K562 (cell line): Measurements from ENCODE around the gene CILP. TPM values are rescaled to one million over a fixed set of nuclear protein-coding genes. Genes with fewer than 3 reads are reported as not detected.

Experiments
- ATAC-seq: fragments of 200-7000 bp; cut with Tn5 transposase; 3 replicates; pipeline ENCODE4 v1.9.1; 2020; ENCODE audit warnings: moderate library complexity
- BruUV-seq: library from RNA; stranded (reverse); fragments of 400-500 nt; replicated peaks from 2 replicates; lab custom pipeline; 2021; lab: Mats Ljungman, UMichigan
- CTCF ChIA-PET: fragments of 300-600 bp; formaldehyde crosslinking; extraction: SDS; loops from one replicate; lab custom pipeline; 2021; ENCODE audit warnings: low intra/inter-chr PET ratio; lab: Yijun Ruan, JAX
- POLR2A ChIA-PET: fragments of 300-600, 350-650 bp; sonication (Branson Sonifier 250); formaldehyde crosslinking; extraction: SDS; loops from one replicate; lab custom pipeline; 2021; ENCODE audit warnings: antibody characterized with exemption, inconsistent platforms; lab: Yijun Ruan, JAX
- DNase-seq, 4 experiments: peaks; one replicate each; pipeline versions ENCODE4 v3.0.0 to v3.0.0-alpha.2; 2011 to 2018; ENCODE audit warnings: low spot score in 3 of 4, mixed read lengths in 3 of 4; ENCODE audit errors: extremely low read depth in 1 of 4
- FAIRE-seq: peaks from 2 replicates; lab custom pipeline; 2011; peaks lifted over from hg19 to GRCh38; lab: Jason Lieb, UNC
- H2AFZ ChIP-seq: 2 replicates; pipeline ENCODE4 v1.6.0; 2011; ENCODE audit warnings: low read depth, low read length, control low read depth, inconsistent platforms
- H3K27ac ChIP-seq: fragments of 200-600 bp; 3 replicates; pipeline ENCODE4 v1.8.0; 2011; ENCODE audit warnings: low read depth, mild to moderate bottlenecking, control low read depth, inconsistent platforms, low read length, moderate library complexity, mixed read lengths; ENCODE audit errors: extremely low read depth
- H3K27me3 ChIP-seq, 2 experiments: fragments of 300-600 bp in 1 of 2; 2 replicates in 1 of 2; 3 replicates in 1 of 2; pipeline versions ENCODE4 v1.6.0 to v1.8.0; 2011; ENCODE audit warnings: inconsistent platforms in 2 of 2, low read length in 2 of 2, mild to moderate bottlenecking in 1 of 2, mixed read lengths in 1 of 2, moderate library complexity in 1 of 2; ENCODE audit not compliant: control insufficient read depth in 2 of 2, insufficient read depth in 2 of 2
- H3K36me3 ChIP-seq: fragments of 300-600 bp; 3 replicates; pipeline ENCODE4 v1.8.0; 2011; ENCODE audit warnings: mild to moderate bottlenecking, low read length, inconsistent platforms; ENCODE audit not compliant: control insufficient read depth, insufficient read depth
- H3K4me1 ChIP-seq, 2 experiments: fragments of 200-600 bp in 1 of 2; replicated peaks in 1 of 2; 2 replicates in 1 of 2; 3 replicates in 1 of 2; pipeline versions ENCODE4 v1.5.1 to v1.8.0; 2011; ENCODE audit warnings: inconsistent platforms in 2 of 2, low read length in 2 of 2, mild to moderate bottlenecking in 1 of 2, mixed read lengths in 1 of 2, moderate library complexity in 1 of 2; ENCODE audit not compliant: control insufficient read depth in 2 of 2, insufficient read depth in 2 of 2
- H3K4me2 ChIP-seq: 2 replicates; pipeline ENCODE4 v1.6.1; 2011; ENCODE audit warnings: low read length, control low read depth, inconsistent platforms, mixed read lengths; ENCODE audit not compliant: insufficient read depth
- H3K4me3 ChIP-seq: fragments of 200-600 bp; sonication (generic), shearing (Covaris generic); 2 replicates; pipeline ENCODE4 v1.5.1; 2016; ENCODE audit warnings: control low read depth, inconsistent platforms
- H3K79me2 ChIP-seq: fragments of 200-600 bp; 3 replicates; pipeline ENCODE4 v1.8.0; 2011; ENCODE audit warnings: low read length, inconsistent platforms; ENCODE audit not compliant: control insufficient read depth, insufficient read depth
- H3K9ac ChIP-seq, 2 experiments: 2 replicates each; pipeline versions ENCODE4 v1.6.0 to v1.6.1; 2011; ENCODE audit warnings: low read depth in 2 of 2, low read length in 2 of 2, control low read depth in 1 of 2, inconsistent platforms in 1 of 2, mild to moderate bottlenecking in 1 of 2, mixed read lengths in 1 of 2; ENCODE audit not compliant: insufficient read depth in 1 of 2
- H3K9me1 ChIP-seq: one replicate; pipeline ENCODE4 v1.6.0; 2011; ENCODE audit warnings: inconsistent platforms, mild to moderate bottlenecking, low read length, moderate library complexity; ENCODE audit not compliant: control insufficient read depth, insufficient read depth
- H3K9me3 ChIP-seq: replicated peaks from 2 replicates; pipeline ENCODE4 v1.5.1; 2011; ENCODE audit warnings: low read depth, low read length, inconsistent platforms; ENCODE audit not compliant: control insufficient read depth, insufficient read depth
- H4K20me1 ChIP-seq: replicated peaks from 2 replicates; pipeline ENCODE4 v1.6.1; 2011; ENCODE audit warnings: low read length, inconsistent platforms, mixed read lengths; ENCODE audit not compliant: control insufficient read depth, insufficient read depth
- BRD9 ChIP-seq: fragments of 450-650 bp; IDR thresholded peaks from 2 replicates; pipeline ENCODE4 v1.6.1; 2018; ENCODE audit warnings: low read depth; ENCODE audit not compliant: partially characterized antibody
- CREB1 ChIP-seq, 2 experiments: sonication (generic) in 1 of 2; formaldehyde crosslinking in 1 of 2; IDR thresholded peaks; 2 replicates each; pipeline versions ENCODE4 v1.6.1 to v1.8.0; 2012 to 2022; ENCODE audit warnings: inconsistent platforms in 1 of 2, mild to moderate bottlenecking in 1 of 2, missing genetic modification reagents in 1 of 2, moderate library complexity in 1 of 2
- E2F5 ChIP-seq: sonication (generic); formaldehyde crosslinking; IDR thresholded peaks from 2 replicates; pipeline ENCODE4 v1.8.0; 2022; ENCODE audit warnings: mild to moderate bottlenecking, missing genetic modification reagents
- KLF10 ChIP-seq: fragments of 250-450 bp; sonication (Bioruptor Pico); IDR thresholded peaks from 2 replicates; pipeline ENCODE4 v1.6.1; 2021; ENCODE audit warnings: matching md5 sums
- SREBF2 ChIP-seq: sonication (generic); formaldehyde crosslinking; IDR thresholded peaks from 2 replicates; pipeline ENCODE4 v1.4.0; 2020; ENCODE audit warnings: mild to moderate bottlenecking, missing genetic modification reagents
- WGBS: fragments of 100-300 bp; shearing (Covaris generic); methylation state at CpG from one replicate; pipeline ENCODE4 v1.1.6; 2016; ENCODE audit warnings: low coverage, mixed read lengths; ENCODE audit not compliant: insufficient coverage; ENCODE audit errors: missing lambda C conversion rate; 5-methylcytosine and 5-hydroxymethylcytosine counted together
- in situ Hi-C: fragments of 300-500 bp; cut with MboI; formaldehyde crosslinking; loops from 4 replicates; pipeline ENCODE4 v1.15.0; 2018; ENCODE audit warnings: inconsistent platforms, mixed read lengths
- intact Hi-C: fragments of 100-400 bp; cut with micrococcal nuclease; formaldehyde crosslinking; loops from 2 replicates; pipeline ENCODE4 v1.14.2; 2022
- polyA plus RNA-seq, 8 experiments: library from polyadenylated mRNA; depleted of rRNA in 4 of 8; stranded (reverse) in 5 of 8; unstranded in 3 of 8; fragments of >200 nt; fragmentation: Nextera tagmentation in 2 of 8; fragmentation: Illumina TruSeq in 1 of 8; extraction: Ambion mirVana in 2 of 8; extraction: Trizol in 1 of 8; gene quantifications; 2 replicates each; pipeline versions ENCODE4 v1.2.1 to v1.2.3, GENCODE V29; 2011 to 2014; ENCODE audit warnings: inconsistent platforms in 1 of 8, missing spikeins in 1 of 8
- total RNA-seq, 7 experiments: library from RNA; depleted of rRNA in 6 of 7; stranded (reverse); fragments of >200 nt in 6 of 7; fragmentation: Illumina TruSeq in 2 of 7; extraction: Trizol in 2 of 7; gene quantifications; 2 replicates each; pipeline versions ENCODE4 v1.2.1 to v1.2.3, GENCODE V29; 2011 to 2021; ENCODE audit warnings: low replicate concordance in 1 of 7
- TF ChIP-seq, protein P1 (sequence below), 2 experiments: IDR thresholded peaks in 1 of 2; conservative IDR thresholded peaks in 1 of 2; 2 replicates each; pipeline ENCODE4 v1.6.1; 2016; ENCODE audit warnings: low read depth in 2 of 2, mild to moderate bottlenecking in 1 of 2, missing compliant biosample characterization in 1 of 2, missing genetic modification characterization in 1 of 2, moderate library complexity in 1 of 2
- TF ChIP-seq, protein P2 (sequence below): fragments of 200-800 bp; sonication (Bioruptor generic); IDR thresholded peaks from 2 replicates; pipeline ENCODE4 v1.6.1; 2016; ENCODE audit warnings: missing genetic modification characterization, missing compliant biosample characterization
- TF ChIP-seq, protein P3 (sequence below): fragments of 450-650 bp; formaldehyde crosslinking; IDR thresholded peaks from 2 replicates; pipeline ENCODE4 v1.4.0; 2020; ENCODE audit warnings: mild to moderate bottlenecking, mixed read lengths

The CILP gene
- total and polyA plus RNA-seq, 9 of the 15 experiments (the other 6 are each of a cell fraction or from before 2014, with no cell fraction given), result 0.03 TPM; not detected in 8

- peaks cover 19% of the 10 kb centered on the region; the same call in 2 of the 3 replicates for H3K36me3 ChIP-seq
- TF ChIP-seq KLF10 (CRISPR knock-in tag), result no peak
- TF ChIP-seq, protein P1, sequence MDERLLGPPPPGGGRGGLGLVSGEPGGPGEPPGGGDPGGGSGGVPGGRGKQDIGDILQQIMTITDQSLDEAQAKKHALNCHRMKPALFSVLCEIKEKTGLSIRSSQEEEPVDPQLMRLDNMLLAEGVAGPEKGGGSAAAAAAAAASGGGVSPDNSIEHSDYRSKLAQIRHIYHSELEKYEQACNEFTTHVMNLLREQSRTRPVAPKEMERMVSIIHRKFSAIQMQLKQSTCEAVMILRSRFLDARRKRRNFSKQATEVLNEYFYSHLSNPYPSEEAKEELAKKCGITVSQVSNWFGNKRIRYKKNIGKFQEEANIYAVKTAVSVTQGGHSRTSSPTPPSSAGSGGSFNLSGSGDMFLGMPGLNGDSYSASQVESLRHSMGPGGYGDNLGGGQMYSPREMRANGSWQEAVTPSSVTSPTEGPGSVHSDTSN (CRISPR knock-in tag; IDR thresholded peaks at IDR 0.05; ENCODE audit: low read depth), result no peak
- TF ChIP-seq, protein P1 (tag; conservative IDR thresholded peaks at IDR 0.05; ENCODE audit: low read depth), result peak; percentile 85
- no peak for TF ChIP-seq CREB1 (IDR thresholded peaks at IDR 0.05)
- TF ChIP-seq CREB1 (CRISPR knock-in tag; IDR thresholded peaks at IDR 0.05), result no peak
- TF ChIP-seq E2F5 (CRISPR knock-in tag), result no peak
- TF ChIP-seq BRD9, result no peak
- TF ChIP-seq SREBF2, result no peak
- TF ChIP-seq, protein P2, sequence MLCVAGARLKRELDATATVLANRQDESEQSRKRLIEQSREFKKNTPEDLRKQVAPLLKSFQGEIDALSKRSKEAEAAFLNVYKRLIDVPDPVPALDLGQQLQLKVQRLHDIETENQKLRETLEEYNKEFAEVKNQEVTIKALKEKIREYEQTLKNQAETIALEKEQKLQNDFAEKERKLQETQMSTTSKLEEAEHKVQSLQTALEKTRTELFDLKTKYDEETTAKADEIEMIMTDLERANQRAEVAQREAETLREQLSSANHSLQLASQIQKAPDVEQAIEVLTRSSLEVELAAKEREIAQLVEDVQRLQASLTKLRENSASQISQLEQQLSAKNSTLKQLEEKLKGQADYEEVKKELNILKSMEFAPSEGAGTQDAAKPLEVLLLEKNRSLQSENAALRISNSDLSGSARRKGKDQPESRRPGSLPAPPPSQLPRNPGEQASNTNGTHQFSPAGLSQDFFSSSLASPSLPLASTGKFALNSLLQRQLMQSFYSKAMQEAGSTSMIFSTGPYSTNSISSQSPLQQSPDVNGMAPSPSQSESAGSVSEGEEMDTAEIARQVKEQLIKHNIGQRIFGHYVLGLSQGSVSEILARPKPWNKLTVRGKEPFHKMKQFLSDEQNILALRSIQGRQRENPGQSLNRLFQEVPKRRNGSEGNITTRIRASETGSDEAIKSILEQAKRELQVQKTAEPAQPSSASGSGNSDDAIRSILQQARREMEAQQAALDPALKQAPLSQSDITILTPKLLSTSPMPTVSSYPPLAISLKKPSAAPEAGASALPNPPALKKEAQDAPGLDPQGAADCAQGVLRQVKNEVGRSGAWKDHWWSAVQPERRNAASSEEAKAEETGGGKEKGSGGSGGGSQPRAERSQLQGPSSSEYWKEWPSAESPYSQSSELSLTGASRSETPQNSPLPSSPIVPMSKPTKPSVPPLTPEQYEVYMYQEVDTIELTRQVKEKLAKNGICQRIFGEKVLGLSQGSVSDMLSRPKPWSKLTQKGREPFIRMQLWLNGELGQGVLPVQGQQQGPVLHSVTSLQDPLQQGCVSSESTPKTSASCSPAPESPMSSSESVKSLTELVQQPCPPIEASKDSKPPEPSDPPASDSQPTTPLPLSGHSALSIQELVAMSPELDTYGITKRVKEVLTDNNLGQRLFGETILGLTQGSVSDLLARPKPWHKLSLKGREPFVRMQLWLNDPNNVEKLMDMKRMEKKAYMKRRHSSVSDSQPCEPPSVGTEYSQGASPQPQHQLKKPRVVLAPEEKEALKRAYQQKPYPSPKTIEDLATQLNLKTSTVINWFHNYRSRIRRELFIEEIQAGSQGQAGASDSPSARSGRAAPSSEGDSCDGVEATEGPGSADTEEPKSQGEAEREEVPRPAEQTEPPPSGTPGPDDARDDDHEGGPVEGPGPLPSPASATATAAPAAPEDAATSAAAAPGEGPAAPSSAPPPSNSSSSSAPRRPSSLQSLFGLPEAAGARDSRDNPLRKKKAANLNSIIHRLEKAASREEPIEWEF, result no peak
- TF ChIP-seq, protein P3, sequence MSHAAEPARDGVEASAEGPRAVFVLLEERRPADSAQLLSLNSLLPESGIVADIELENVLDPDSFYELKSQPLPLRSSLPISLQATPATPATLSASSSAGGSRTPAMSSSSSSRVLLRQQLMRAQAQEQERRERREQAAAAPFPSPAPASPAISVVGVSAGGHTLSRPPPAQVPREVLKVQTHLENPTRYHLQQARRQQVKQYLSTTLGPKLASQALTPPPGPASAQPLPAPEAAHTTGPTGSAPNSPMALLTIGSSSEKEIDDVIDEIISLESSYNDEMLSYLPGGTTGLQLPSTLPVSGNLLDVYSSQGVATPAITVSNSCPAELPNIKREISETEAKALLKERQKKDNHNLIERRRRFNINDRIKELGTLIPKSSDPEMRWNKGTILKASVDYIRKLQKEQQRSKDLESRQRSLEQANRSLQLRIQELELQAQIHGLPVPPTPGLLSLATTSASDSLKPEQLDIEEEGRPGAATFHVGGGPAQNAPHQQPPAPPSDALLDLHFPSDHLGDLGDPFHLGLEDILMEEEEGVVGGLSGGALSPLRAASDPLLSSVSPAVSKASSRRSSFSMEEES (CRISPR knock-in tag), result no peak
Measured at GRCh38 chr15:65258375-65259262, 47.3 kb upstream of the CILP start.

More at GRCh38 chr15:65258375-65259262, 47.3 kb upstream of the CILP start:
- ChIA-PET CTCF (no interaction called here), POLR2A (interaction anchor here (0.9 to 2.4 kb wide), 5 partner anchors 9 to 50 kb away, joined by 3 to 12 read pairs (median 3); partner anchors contain the start of gene RNU5B-1)
- Histone ChIP-seq H2AFZ (no peak overlapping the region), H3K4me1 (no peaks in the 10 kb centered on the region; a peak in 2 of 5 replicates), H3K9ac (no peak overlapping the region), H3K27me3 (no peaks in the 10 kb centered on the region), H3K9me1 (no peaks in the 10 kb centered on the region), H3K27ac (no peak overlapping the region), H3K4me3 (no peak overlapping the region), H4K20me1 (no peaks in the 10 kb centered on the region), H3K4me2 (no peak overlapping the region), H3K79me2 (no peaks in the 10 kb centered on the region), H3K9me3 (no peaks in the 10 kb centered on the region)
- in situ Hi-C loops, result no loop called here
- 43% methylated on average over 5 of the region's 5 CpGs for whole genome bisulfite sequencing
- FAIRE-seq (no peak), ATAC-seq (no peak), DNase-seq (no peak)
- TSS peak; percentile 50 for BruUV-seq
- intact Hi-C loops, result no loop called here
